Raji (cell line): ENCODE measurements around the gene NAXD.

Experiments
- POLR2A ChIP-seq: IDR thresholded peaks from 2 replicates; pipeline ENCODE4 v1.6.1; 2011; ENCODE audit warnings: low read depth, low read length, control low read depth; ENCODE audit not compliant: insufficient read depth

NAXD gene

DNA sequence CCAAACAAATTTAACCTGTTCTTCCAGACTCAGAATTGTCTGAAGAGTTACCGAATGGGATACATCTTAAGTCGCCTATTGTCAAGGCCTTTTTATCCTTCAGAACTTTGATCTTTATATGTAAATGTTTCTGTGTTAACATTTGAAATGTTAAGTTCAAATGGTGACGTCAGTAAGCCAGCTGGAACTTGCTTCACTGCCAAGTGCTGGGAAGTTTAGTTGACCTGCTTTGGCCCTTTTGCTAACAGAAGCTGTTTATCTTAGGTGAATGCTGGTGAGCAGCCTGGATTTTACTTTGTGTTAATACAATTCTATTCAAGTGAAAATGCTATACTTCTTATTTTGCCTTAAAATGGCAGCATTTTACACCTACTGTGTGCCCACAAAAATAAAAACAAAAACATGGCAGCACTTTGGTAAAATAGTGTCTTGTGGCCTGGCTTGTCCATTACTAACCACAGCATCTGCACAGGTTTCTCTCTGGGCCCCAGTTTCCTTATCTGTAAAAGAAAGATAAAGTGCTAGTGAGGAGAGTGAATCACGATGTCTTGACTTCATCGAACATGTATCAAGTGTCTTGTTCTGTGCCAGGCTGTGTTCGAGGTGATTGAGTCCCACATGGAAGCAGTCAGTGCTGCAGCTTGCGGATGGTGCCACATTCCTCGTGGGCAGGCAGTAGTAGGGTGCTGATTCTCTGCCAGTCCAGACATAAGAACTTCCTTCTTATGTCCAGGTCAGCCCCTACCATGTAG lies 2.2 kb downstream of the NAXD start:
- TF ChIP-seq POLR2A = no peak

DNA sequence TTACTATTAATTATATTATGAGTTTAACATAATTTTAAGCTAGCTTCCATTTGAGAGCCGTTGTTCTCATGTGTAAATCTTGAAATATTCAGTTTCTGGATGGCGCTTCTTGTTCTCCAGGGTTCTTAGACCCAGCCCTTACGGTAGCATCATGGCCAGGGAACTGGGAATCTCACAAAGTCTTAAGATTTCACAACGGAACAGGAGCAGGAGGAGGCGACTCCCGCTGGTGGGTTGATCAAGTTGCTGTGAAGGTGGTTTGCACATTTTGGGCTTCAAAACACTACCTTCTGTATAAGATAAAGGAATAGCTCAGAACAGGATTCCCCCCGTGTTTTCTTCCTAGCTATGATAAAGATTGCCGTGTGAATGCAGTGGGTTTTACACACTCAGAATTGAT lies 2.8 kb downstream of the NAXD start:
- TF ChIP-seq POLR2A = no peak

DNA sequence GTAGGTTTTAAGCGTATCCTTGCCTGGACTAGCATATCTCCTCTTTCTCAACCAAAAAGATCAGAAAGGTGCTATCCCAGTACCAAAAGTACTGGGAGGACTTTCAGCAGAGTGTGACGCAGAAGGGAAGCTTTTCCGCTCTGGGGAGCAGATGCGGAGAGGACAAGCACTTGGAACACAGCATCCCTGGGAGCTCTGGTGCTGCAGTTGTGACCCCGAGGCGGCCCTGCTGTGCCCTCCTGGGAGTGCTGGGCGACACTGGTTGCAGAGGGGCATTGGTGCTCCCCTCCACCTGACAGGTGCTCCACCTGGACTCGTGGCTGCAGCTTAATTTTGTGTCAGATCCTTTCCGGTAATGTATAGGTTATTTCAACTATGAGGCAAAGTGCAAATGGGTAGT lies 3.4 kb downstream of the NAXD start:
- no peak for TF ChIP-seq POLR2A

DNA sequence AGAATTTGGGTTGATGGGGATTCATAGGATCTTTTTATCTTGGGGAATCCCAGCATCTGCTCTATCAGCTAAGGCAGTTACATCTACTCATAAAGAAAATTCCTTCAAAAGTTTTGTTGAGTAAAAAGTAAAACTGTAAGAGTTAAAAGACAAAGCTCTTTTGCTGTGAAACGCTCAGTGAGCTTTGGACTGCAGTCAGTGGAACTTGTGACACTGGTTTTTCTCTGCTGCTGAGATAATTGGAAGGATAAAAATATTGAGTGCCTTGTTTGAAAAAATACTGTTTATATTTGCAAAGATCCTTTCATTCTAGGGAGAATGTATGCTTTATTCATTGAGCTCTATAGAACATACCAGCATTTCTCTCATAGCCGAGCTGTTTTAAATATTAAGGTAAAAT lies 5.3 kb downstream of the NAXD start:
- no peak for TF ChIP-seq POLR2A

DNA sequence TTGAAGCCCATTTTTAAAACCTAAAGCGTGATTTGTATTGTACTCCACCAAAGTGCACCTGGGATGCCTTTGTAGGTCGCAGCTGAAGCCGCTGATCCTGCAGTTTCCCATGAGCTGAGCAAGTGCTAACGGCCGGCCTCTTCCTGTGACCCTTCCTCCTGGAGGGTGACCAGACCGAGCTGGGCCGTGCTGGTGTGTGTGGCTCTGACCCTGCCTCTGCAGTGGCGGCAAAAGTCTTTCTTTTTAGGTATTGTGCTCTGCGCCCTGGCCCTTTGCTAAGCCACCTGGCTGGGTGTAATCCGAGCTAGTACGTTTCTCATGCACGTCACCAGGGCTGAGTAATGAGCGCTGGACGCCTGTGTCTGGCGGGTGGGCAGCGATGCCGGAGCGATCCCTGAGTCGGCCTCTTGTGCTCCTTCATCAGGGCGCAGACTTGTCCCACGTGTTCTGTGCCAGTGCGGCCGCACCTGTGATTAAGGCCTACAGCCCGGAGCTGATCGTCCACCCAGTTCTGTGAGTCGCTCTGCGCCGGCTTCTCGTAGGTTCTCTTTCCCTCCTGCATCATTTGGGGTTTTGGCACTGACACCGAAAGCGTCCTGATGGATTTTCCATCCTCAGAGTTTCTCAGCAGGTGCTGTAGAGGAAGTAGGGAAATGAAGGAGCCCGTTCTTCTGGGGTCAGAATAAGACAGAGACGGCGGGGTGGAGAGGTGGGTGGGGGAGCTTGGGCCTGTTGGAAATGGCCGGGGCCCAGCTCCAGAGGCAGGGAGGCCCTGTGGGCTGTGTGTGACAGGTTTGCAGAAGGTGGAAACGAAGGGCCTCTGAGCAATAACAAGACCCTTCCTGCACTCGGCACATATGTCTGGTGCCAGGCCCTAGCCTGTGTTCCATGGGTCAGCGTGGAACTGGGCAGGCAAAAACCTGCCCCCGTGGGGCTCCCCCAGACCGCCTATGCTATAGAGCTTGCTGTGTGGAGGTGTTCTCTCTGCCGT lies 9.7 kb downstream of the NAXD start:
- no peak for TF ChIP-seq POLR2A

DNA sequence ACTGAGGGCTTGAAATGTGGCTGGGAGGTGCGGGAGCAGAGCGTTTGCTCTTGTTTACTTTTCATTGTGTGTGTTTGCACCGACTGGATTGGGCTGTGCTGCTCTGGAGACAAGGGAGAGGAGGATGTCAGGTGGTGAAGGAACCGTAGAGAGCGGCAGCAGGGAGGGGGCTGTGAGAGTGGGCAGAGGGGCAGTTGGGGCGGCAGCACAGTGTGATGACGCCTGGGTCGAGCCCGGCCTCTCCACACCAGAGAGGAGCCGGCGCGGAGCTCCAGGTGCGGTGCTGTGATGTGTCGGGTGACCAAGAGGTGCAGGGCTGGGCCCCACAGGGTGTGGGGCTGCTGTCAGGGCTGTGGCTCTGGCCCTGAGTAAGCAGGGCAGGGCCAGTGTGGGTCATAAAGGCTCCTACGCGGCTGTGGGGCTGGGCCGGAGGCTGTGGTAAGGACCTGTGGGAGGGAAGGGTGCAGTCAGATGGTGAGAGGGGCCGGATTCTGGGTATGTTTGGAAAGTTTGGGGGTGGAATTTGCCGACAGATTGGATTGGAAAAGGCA lies 10.5 kb downstream of the NAXD start:
- no peak for TF ChIP-seq POLR2A

DNA sequence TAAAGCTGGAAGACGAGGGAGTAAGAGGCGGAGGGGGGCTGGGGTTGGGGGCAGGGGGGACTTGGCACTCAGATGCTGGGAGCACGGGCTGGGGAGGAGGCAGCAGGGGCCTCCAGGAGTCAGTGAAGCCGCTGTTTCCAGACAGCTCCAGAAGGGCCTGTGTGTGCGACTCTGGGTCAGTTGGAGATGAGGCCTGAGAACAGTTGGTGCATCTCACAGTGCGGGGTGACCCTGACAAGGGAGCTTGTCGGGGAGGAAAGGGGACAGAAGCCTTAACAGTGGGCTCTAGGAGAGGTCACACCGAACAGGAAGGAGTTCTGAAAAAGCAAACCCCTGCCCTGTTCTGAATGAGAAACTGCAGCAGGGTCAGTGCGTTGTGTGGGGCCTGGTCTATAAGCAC lies 11.2 kb downstream of the NAXD start:
- no peak for TF ChIP-seq POLR2A

DNA sequence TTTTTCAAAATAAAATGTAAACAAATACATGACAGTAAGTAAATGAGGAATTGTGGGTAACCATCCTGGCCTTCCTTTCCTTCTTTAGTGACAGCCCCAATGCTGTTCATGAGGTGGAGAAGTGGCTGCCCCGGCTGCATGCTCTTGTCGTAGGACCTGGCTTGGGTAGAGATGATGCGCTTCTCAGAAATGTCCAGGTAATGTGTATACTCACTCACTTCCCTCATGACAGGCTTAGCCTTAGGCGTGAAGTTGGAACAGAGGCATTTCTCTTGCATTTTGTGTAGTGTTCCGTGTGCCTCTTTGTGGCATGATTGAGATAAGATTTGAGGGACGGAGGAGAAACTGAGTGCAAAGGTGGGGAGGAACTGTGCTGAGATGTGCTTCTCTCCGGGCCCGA lies 12.0 kb downstream of the NAXD start:
- TF ChIP-seq POLR2A = no peak

DNA sequence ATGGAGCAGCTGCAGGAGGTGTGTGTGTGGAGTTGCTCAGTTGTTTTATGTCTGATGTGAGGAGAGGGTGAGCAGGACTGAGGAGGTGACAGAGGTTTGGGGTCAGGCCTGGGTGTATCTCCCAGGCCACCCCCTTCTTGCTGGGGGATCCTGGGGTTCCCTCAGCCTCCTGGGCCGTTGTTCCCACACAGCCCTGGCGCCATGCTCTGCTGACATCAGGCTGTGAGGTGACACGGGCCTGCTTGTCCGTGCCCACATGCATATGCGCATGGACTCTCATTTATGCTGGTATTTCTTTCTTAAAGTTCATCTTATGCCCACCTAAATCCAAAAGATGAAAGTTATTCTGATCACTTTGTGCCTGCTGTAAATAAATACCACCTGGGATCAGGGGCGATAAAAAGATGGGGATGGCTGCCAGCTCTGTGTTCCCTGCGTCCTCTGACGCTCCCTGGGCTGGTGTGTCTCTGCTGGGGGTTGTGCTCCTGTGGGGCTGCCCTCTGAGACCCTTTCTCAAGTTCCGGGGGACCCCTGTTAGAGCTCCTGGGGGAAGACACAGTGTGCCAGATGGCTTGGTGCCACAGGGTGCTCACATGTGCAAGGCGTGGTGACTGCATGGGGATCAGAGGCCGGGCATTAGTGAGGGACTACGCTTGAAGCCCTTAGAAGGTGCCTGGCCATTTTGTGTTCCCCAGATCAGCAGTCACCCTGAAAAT lies 12.6 kb downstream of the NAXD start:
- no peak for TF ChIP-seq POLR2A

DNA sequence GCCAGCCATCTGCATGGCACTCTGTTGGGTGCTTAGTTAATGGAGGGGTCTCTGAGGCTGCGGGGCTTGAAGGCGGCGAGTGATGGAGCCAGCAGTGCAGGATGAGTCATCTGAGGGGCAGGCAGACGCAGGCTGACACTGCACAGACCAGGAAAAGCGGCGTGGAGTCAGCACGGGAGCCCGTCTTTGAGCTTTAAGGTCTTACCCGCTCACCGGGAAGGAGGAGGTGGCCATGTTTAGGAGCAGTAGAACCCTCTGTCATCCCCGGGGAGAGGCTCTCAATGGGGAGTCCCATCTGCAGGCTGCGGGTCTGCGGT lies 13.1 kb downstream of the NAXD start:
- TF ChIP-seq POLR2A = no peak

DNA sequence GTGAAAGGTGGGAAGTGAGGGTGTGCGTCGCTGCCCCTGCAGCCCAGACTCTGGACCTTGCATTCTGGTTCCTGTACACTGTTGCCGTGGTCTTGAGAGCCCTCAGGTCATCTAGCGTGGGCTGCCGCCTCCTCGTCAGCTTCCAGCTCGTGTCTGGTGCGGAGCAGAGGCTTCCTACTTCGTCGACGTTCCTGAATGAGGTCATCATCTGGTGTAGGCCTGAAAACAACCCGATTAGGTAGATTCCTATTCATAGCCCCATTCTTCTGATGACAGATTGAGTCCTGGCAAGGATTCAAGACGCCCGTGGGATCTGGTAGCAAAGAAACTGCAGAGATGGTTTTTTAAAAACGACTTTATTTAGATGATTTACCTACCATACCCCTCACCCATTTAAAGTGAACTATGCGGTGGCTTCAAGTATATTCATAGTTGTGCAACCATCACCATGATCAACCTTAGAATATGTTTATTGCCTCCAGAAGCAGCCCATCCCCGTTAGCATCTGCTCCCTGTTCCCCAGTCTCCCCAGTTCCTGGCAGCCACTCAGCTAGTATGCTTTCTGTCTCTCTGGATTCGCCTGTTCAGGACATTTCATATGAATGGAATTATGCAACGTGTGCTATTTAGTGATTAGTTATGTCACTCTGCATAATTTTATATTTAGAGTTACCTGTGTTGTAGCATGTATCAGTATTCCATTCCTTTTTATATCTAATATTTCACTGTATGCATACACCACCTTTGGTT lies 13.8 kb downstream of the NAXD start:
- TF ChIP-seq POLR2A = no peak

DNA sequence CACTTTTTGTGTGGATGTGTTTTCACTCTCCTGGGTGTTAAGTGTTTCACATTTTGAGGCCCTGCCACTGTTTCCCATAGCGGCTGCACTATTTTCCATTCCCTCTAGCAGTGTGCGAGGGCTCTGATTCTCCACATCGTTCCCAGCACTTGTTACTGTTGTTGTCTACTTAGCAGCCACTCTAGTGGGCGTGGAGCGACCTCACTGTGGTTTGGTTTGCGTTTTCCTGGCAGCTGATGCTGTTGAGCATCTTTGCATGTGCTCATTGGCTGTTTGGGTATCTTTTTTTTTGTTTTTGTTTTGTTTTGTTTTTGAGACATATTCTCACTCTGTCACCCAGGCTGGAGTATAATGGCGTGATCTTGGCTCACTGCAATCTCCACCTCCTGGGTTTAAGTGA lies 14.4 kb downstream of the NAXD start:
- no peak for TF ChIP-seq POLR2A

DNA sequence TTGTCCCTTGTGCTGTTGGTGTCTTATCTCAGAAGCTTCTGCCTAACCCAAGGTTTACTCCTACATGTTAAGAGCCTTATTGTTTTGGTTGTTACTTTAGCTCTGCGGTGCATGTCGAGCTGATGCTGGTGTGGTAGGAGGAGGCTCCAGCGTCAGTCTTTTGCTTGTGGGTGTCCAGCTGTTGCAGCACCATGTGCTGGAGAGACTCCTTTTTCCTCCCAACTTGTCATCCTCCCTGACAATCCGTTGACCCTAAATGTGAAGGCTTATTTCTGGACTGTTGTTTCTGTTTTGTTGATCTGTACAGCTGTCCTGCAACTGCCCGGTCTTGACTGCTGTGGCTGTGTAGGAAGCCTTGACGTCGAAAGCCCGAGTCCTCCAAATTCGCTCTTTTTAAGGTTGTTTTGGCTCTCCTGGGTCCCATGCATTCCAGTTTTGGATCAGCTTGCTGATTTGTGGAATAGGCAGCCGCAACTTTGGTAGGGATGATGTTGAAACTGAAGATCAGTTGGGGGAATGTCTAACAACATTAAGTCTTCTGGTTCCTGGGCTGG lies 15.3 kb downstream of the NAXD start:
- TF ChIP-seq POLR2A = no peak

DNA sequence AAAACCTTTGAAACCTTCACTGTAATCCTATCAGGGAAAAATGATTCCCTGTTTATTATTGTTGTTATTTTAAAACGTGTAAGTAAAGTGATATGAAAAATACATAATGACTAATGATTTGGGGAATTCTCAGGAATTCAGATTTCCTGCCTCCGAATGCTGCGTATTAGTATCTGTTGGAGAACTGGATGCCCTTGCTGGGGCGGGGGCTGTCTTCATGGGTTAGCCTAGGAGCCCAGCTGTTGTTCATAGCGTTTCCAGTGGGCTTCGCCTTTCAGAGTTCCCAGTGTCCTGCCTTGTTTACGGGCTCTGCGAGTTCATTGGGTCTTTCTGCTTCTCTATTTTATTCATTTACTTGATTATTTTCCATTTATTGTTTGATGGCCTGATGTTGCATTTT lies 18.4 kb downstream of the NAXD start:
- TF ChIP-seq POLR2A = no peak
